ENCODE data around the gene AGAP5. TPM values are rescaled to one million over a fixed set of nuclear protein-coding genes. Genes with fewer than 3 reads are reported as not detected.
"Not testable (repeated sequence)": the region's sequence is repeated elsewhere in the genome, so short reads cannot be mapped to it uniquely, and the experiment has no call there.

The AGAP5 gene
- total and polyA plus RNA-seq, 8 donors: 8.4 to 35.4 (median 25.2) TPM

- Histone ChIP-seq H3K36me3 (peaks cover 0 to 20% of the 10 kb centered on the region in 2 donors), H3K4me3 (no peak overlapping the region), H3K9me3 (no peaks in the 10 kb centered on the region), H3K27ac (peak overlapping the region in 1 of 2 donors; percentile 24), H3K27me3 (no peaks in the 10 kb centered on the region), H3K4me1 (peaks cover 29 to 40% of the 10 kb centered on the region in 2 donors)
- DNase-seq (no peak), ATAC-seq (no peak)
- intact Hi-C loops (cut with DNase I): no loop called here
- no peak for TF ChIP-seq CTCF (IDR thresholded peaks at IDR 0.05)
These were observed 44.5 kb upstream of the AGAP5 start for GRCh38 chr10:73742454-73742734.

GRCh38 chr10:73740501-73741254, 42.8 kb upstream of the AGAP5 start:
- not testable (repeated sequence) for H3K27ac ChIP-seq, H3K9me3 ChIP-seq

DNA sequence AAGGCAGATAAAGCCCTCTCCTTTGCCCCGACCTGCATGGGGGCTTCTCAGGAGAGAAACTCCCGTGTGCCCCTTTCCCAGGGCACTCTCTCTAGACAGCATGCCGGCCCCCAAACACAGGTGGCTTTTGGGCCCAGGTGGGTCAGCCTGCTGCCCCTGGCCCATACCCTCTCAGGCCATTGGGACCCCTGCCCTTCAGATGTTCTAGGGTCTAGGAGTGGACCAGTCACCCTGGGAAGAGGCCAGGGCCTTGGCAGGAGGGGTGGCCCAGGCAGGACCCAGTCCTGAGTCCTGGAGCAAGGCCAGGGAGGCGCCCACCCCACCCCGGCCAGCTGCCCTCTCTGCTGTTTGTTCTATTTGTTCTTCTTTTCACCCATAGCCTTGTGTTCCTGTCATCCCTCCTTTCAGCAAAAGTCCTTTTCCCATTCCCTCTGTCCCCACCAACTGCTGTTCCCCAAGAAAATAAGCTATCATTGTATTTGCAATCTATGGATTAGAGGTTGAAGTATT, 36.9 kb upstream of the AGAP5 start:
- no peaks in the 10 kb centered on the region for H3K9me3 ChIP-seq
- no peak for TF ChIP-seq CTCF (IDR thresholded peaks at IDR 0.05)
- no peaks in the 10 kb centered on the region for H3K27me3 ChIP-seq
- no peak for ATAC-seq
- no peak overlapping the region for H3K4me3 ChIP-seq
- intact Hi-C loops (cut with DNase I): no loop called here
- DNase-seq: no peak
- peaks cover 6 to 19% of the 10 kb centered on the region in 2 donors for H3K4me1 ChIP-seq
- no peak overlapping the region for H3K27ac ChIP-seq
- peaks cover 0 to 43% of the 10 kb centered on the region in 2 donors for H3K36me3 ChIP-seq

More at GRCh38 chr10:73740501-73741254, 42.8 kb upstream of the AGAP5 start:
- H3K27me3 ChIP-seq; DNase-seq; ATAC-seq; intact Hi-C loops (cut with DNase I); H3K4me3 ChIP-seq: not testable (repeated sequence)
- Histone ChIP-seq H3K4me1 (peaks cover 21 to 23% of the 10 kb centered on the region in 2 donors), H3K36me3 (peaks cover 0 to 14% of the 10 kb centered on the region in 2 donors)

DNA sequence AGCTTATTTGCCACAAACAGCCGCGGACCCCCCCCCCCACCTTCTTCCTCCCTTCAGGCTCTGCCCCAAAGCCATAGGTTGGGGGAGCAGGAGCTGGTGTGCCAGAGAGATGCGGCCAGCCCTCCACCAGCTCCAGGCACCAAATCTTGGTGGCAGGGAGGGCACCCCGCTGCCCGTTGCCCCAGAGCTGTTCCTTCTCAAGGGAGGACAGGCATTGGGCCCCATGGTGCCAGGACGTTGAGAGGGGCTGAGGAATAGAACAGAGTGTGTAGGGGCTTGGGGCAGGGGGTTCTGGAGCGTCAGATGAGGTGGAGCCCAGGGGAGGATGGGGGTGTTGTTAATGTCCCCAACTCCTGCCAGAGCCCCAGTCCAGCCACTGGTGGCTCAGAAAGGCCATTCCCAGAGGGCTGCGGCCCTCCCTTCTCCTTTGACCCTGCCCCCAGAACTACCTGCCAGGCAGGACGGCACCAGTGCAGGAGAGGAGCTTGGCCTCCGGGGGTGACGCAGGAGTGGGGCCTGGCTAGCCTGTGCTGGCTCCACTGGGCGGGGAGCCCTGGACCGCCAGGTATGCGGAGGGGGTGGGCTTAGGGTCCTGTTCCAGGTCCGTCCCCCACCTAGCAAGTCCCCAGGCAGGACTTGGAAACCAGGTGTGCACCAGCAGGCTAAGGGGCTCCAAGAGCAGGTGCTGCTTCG, 36.3 kb upstream of the AGAP5 start:
- H3K4me1 ChIP-seq: peaks cover 6 to 24% of the 10 kb centered on the region in 2 donors
- no peaks in the 10 kb centered on the region for H3K9me3 ChIP-seq
- intact Hi-C loops (cut with DNase I): no loop called here
- no peak for DNase-seq
- no peak overlapping the region for H3K4me3 ChIP-seq
- peaks cover 0 to 43% of the 10 kb centered on the region in 2 donors for H3K36me3 ChIP-seq
- H3K27ac ChIP-seq: no peak overlapping the region
- TF ChIP-seq CTCF (IDR thresholded peaks at IDR 0.05): no peak
- ATAC-seq: no peak
- no peaks in the 10 kb centered on the region for H3K27me3 ChIP-seq

GRCh38 chr10:73732931-73733623, 35.2 kb upstream of the AGAP5 start:
- no peak overlapping the region for H3K27ac ChIP-seq
- H3K27me3 ChIP-seq: no peaks in the 10 kb centered on the region
- H3K4me1 ChIP-seq: peaks cover 6 to 30% of the 10 kb centered on the region in 2 donors
- DNase-seq: peak in 1 of 4 donors; percentile 78
- H3K4me3 ChIP-seq: no peak overlapping the region
- no peak for ATAC-seq
- H3K9me3 ChIP-seq: no peaks in the 10 kb centered on the region
- intact Hi-C loops (cut with DNase I): no loop called here
- peaks cover 0 to 45% of the 10 kb centered on the region in 2 donors for H3K36me3 ChIP-seq
- TF ChIP-seq CTCF (IDR thresholded peaks at IDR 0.05): no peak
